Measurements from ENCODE around the gene JCAD.

Gene JCAD

GRCh38 chr10:29977171-29977570 lies 82.2 kb downstream of the JCAD start:
- DNase-seq = no peak

GRCh38 chr10:29976134-29976533 lies 83.3 kb downstream of the JCAD start:
- no peak for DNase-seq

- no peak for DNase-seq
These were observed 84.6 kb downstream of the JCAD start for GRCh38 chr10:29974773-29975172.

- no peak for DNase-seq
These were observed 85.5 kb downstream of the JCAD start for GRCh38 chr10:29973921-29974320.

GRCh38 chr10:29970576-29970975 lies 88.8 kb downstream of the JCAD start:
- DNase-seq = no peak

GRCh38 chr10:29970012-29970396 lies 89.4 kb downstream of the JCAD start:
- no peak for DNase-seq

- no peak for DNase-seq
These were observed 90.0 kb downstream of the JCAD start for GRCh38 chr10:29969255-29970011.

GRCh38 chr10:29968585-29968984 lies 90.8 kb downstream of the JCAD start:
- DNase-seq = no peak

- no peak for DNase-seq
These were observed 93.1 kb downstream of the JCAD start for GRCh38 chr10:29966269-29966668.
